Ovary (tissue), 3 donors: Measurements from ENCODE around the gene PVR.

Source experiments
- POLR2A ChIP-seq: fragments of 450-650 bp; IDR thresholded peaks from one replicate; pipeline ENCODE4 v1.6.1; 2017; ENCODE audit warnings: antibody characterized with exemption, mild to moderate bottlenecking, moderate library complexity
- TF ChIP-seq, protein P1 (sequence below), 3 donors: fragments of 450-650 bp in 2 of 3; fragments of 200-600 bp in 1 of 3; IDR thresholded peaks; one replicate each; pipeline versions ENCODE4 v1.5.1 to v1.8.0; 2016 to 2022; ENCODE audit warnings: antibody characterized with exemption in 3 of 3, mild to moderate bottlenecking in 1 of 3
- donor health status: DM: no; HTN: no; CAD: no.

DNA sequence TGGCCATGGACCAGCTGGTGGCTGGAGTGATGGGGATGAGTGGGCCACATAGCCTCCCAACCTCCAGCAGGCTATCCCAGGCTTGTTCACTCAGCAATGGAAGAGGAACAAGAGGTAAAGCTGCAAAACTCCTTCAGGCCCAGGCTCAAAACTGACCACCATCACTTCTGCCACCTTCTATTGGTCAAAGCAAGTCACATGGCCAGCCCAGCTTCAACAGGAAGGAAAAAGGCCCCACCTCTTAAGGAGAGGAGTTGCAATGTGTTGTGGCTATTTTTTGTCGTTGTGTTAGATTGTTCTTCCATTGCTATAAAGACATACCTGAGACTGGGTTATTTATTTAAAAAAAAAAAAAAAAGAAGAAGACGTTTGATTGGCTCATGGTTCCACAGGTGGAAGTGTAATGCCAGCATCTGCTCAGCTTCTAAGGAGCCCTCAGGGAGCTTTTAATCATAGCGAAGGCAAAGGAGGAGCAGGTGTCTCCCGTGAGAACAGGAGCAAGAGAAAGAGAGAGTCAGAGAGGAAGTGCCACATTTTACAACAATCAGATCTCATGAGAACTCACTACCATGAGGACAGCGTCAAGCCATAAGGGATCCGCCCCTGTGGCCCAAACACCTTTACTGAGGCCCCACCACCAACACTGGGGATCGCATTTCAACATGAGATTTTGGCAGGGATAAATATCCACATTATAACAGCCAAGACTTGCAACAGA is 24.9 kb upstream of the PVR start:
- TF ChIP-seq, protein P1, sequence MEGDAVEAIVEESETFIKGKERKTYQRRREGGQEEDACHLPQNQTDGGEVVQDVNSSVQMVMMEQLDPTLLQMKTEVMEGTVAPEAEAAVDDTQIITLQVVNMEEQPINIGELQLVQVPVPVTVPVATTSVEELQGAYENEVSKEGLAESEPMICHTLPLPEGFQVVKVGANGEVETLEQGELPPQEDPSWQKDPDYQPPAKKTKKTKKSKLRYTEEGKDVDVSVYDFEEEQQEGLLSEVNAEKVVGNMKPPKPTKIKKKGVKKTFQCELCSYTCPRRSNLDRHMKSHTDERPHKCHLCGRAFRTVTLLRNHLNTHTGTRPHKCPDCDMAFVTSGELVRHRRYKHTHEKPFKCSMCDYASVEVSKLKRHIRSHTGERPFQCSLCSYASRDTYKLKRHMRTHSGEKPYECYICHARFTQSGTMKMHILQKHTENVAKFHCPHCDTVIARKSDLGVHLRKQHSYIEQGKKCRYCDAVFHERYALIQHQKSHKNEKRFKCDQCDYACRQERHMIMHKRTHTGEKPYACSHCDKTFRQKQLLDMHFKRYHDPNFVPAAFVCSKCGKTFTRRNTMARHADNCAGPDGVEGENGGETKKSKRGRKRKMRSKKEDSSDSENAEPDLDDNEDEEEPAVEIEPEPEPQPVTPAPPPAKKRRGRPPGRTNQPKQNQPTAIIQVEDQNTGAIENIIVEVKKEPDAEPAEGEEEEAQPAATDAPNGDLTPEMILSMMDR (IDR thresholded peaks at IDR 0.05) = no peak
- no peak for TF ChIP-seq POLR2A
